Measurements from ENCODE around the gene ITGA5.

ITGA5 gene

GRCh38 chr12:54455760-54456469 lies 36.8 kb upstream of the ITGA5 start:
- TF ChIP-seq, protein P1, sequence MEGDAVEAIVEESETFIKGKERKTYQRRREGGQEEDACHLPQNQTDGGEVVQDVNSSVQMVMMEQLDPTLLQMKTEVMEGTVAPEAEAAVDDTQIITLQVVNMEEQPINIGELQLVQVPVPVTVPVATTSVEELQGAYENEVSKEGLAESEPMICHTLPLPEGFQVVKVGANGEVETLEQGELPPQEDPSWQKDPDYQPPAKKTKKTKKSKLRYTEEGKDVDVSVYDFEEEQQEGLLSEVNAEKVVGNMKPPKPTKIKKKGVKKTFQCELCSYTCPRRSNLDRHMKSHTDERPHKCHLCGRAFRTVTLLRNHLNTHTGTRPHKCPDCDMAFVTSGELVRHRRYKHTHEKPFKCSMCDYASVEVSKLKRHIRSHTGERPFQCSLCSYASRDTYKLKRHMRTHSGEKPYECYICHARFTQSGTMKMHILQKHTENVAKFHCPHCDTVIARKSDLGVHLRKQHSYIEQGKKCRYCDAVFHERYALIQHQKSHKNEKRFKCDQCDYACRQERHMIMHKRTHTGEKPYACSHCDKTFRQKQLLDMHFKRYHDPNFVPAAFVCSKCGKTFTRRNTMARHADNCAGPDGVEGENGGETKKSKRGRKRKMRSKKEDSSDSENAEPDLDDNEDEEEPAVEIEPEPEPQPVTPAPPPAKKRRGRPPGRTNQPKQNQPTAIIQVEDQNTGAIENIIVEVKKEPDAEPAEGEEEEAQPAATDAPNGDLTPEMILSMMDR (IDR thresholded peaks at IDR 0.05; ENCODE audit: low read depth, low read length): no peak
- DNase-seq (ENCODE audit: extremely low read depth, low read depth): no peak

DNA sequence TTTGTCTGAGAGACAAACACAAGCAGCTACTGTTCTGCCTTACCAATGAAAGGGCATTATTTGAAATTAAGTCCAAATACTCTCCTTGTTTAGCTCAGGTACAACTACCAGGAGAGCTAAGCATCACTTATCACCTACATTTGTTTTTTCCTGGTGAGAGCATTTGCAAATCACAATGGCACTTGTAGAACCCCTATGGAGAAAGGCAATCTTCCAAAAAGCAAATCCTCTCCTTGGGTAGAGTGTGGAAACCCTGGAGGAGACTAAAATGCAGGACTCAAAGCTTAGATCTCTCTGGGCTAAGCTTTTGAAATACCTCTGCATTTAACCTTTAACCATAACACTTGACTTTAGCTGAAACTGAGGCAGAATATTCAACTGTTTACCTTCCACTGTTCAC lies 33.6 kb upstream of the ITGA5 start:
- TF ChIP-seq, protein P1 (IDR thresholded peaks at IDR 0.05; ENCODE audit: low read depth, low read length): no peak
- DNase-seq (ENCODE audit: extremely low read depth, low read depth): no peak

DNA sequence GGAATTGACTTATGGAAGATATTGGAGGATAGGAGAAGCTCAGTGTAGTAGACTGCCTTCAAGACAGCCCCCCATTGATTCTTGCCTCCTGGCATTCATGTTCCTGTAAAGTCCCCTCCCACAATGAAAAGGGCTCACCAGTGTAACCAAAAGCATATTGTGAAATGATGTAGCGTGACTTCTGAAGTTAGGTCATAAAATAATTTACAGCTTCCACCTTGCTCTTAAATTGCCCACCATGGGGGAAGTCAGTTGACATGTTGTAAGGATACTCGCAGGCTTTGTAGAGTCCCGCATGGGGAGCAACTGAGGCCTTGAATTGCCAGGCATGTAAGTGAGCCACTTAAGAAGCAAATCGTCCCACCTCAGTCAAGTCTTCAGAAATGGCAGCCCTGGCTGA lies 29.3 kb upstream of the ITGA5 start:
- DNase-seq (ENCODE audit: extremely low read depth, low read depth): no peak
- TF ChIP-seq, protein P1 (IDR thresholded peaks at IDR 0.05; ENCODE audit: low read depth, low read length): no peak

GRCh38 chr12:54447917-54448316 lies 28.9 kb upstream of the ITGA5 start:
- DNase-seq (ENCODE audit: extremely low read depth, low read depth): no peak
- TF ChIP-seq, protein P1 (IDR thresholded peaks at IDR 0.05; ENCODE audit: low read depth, low read length): no peak

DNA sequence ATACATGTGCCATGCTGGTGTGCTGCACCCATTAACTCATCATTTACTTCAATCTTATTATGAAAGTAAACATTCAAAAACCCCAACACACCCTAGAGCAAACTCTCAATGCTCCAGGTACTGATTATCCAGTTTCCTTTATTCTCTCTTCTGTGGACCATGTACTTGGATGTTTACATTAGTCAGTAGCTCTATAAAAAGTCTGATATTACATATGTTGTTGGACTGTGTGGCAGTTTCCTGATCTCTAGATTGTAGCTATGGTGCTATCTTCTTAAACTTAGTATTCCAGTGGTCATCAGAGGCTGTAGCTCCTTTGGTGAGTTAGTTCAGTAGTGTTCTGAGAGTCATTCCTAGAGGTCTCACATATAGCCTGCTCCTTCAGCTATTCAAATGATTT lies 25.1 kb upstream of the ITGA5 start:
- no peak for DNase-seq (ENCODE audit: extremely low read depth, low read depth)
- TF ChIP-seq, protein P1 (IDR thresholded peaks at IDR 0.05; ENCODE audit: low read depth, low read length): no peak

DNA sequence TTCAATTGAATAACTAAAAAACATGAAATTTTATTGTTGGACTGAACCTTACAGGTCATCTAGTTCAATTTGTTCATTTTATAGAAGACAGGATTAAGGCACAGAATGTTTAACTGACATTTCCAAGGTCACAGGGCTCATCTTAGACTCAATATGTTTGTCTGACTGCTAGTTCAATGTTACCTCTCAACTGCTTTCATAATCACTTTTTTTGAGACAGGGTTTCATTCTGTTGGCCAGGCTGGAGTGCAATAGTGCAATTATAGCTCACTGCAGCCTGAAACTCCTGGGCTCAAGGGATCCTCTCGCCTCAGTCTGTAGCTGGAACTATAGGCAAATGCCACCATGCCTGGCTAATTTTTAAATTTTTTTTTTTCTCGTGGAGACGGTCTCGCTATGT lies 24.4 kb upstream of the ITGA5 start:
- TF ChIP-seq, protein P1 (IDR thresholded peaks at IDR 0.05; ENCODE audit: low read depth, low read length): no peak
- DNase-seq (ENCODE audit: extremely low read depth, low read depth): no peak

- DNase-seq (ENCODE audit: extremely low read depth, low read depth): no peak
- TF ChIP-seq, protein P1 (IDR thresholded peaks at IDR 0.05; ENCODE audit: low read depth, low read length): no peak
Measured at GRCh38 chr12:54442961-54443360, 23.9 kb upstream of the ITGA5 start.
